GM12878 (cell line): ENCODE data around the gene SLC7A1. TPM values are rescaled to one million over a fixed set of nuclear protein-coding genes. Genes with fewer than 3 reads are reported as not detected.

ENCODE experiments used
- ATAC-seq: fragments of 200-7000 bp; cut with Tn5 transposase; 3 replicates; pipeline ENCODE4 v1.9.1; 2020; ENCODE audit warnings: mild to moderate bottlenecking, moderate library complexity
- BruUV-seq: library from RNA; stranded (reverse); fragments of 400-500 nt; replicated peaks from 2 replicates; lab custom pipeline; 2021; lab: Mats Ljungman, UMichigan
- CTCF ChIA-PET: fragments of 300-600 bp; sonication (Branson Sonifier 250); formaldehyde crosslinking; extraction: SDS; loops from one replicate; lab custom pipeline; 2021; ENCODE audit warnings: inconsistent platforms; lab: Yijun Ruan, JAX
- POLR2A ChIA-PET: fragments of 350-600 bp; formaldehyde crosslinking; extraction: SDS; loops from one replicate; lab custom pipeline; 2021; ENCODE audit warnings: inconsistent platforms; lab: Charles Lee
- RAD21 ChIA-PET: fragments of 300-600 bp; sonication (Branson Sonifier 250); formaldehyde crosslinking; loops from one replicate; lab custom pipeline; 2023; ENCODE audit warnings: antibody characterized with exemption; ENCODE audit not compliant: unreplicated experiment; lab: Charles Lee
- SMC1A ChIA-PET: fragments of 300-600 bp; sonication (Branson Sonifier 250); formaldehyde crosslinking; loops from one replicate; lab custom pipeline; 2023; ENCODE audit not compliant: unreplicated experiment, uncharacterized antibody; lab: Charles Lee
- DNase-seq: peaks from one replicate; pipeline ENCODE4 v3.0.0-alpha.2; 2011; ENCODE audit warnings: low read depth, low spot score
- FAIRE-seq: peaks from 3 replicates; lab custom pipeline; 2011; peaks lifted over from hg19 to GRCh38; lab: Jason Lieb, UNC
- H2AFZ ChIP-seq: 2 replicates; pipeline ENCODE4 v1.6.0; 2011; ENCODE audit warnings: low read depth, low read length, control low read depth; ENCODE audit not compliant: control insufficient read depth
- H3K27ac ChIP-seq: 2 replicates; pipeline ENCODE4 v1.5.1; 2011; ENCODE audit warnings: control low read depth; ENCODE audit not compliant: control insufficient read depth, insufficient read depth
- H3K27me3 ChIP-seq, 2 experiments: replicated peaks in 1 of 2; 2 replicates each; pipeline versions ENCODE4 v1.6.0 to v1.6.1; 2011; ENCODE audit warnings: low read length in 1 of 2; ENCODE audit not compliant: control insufficient read depth in 2 of 2, insufficient read depth in 2 of 2
- H3K36me3 ChIP-seq, 2 experiments: 2 replicates each; pipeline ENCODE4 v1.5.1; 2011; ENCODE audit warnings: low read length in 1 of 2; ENCODE audit not compliant: control insufficient read depth in 2 of 2, insufficient read depth in 2 of 2
- H3K4me1 ChIP-seq: 2 replicates; pipeline ENCODE4 v1.6.1; 2011; ENCODE audit warnings: mild to moderate bottlenecking, low read length, moderate library complexity, mixed read lengths; ENCODE audit not compliant: control insufficient read depth, insufficient read depth
- H3K4me2 ChIP-seq: 2 replicates; pipeline ENCODE4 v1.6.0; 2011; ENCODE audit warnings: control low read depth; ENCODE audit not compliant: control insufficient read depth, insufficient read depth
- H3K4me3 ChIP-seq: fragments of 200-600 bp; sonication (generic); 2 replicates; pipeline ENCODE4 v1.5.1; 2016
- H3K79me2 ChIP-seq: 2 replicates; pipeline ENCODE4 v1.6.0; 2011; ENCODE audit warnings: low read length; ENCODE audit not compliant: control insufficient read depth, insufficient read depth
- H3K9ac ChIP-seq: 2 replicates; pipeline ENCODE4 v1.8.0; 2011; ENCODE audit warnings: low read length, control low read depth, mixed read lengths; ENCODE audit not compliant: control insufficient read depth, insufficient read depth
- H3K9me3 ChIP-seq: replicated peaks from 3 replicates; pipeline ENCODE4 v1.5.1; 2011; ENCODE audit warnings: mild to moderate bottlenecking, low read length; ENCODE audit not compliant: control insufficient read depth, insufficient read depth
- H4K20me1 ChIP-seq: 2 replicates; pipeline ENCODE4 v1.6.0; 2011; ENCODE audit not compliant: control insufficient read depth, insufficient read depth
- WGBS: methylation state at CpG from one replicate; pipeline ENCODE4 v1.1.6; 2016; ENCODE audit warnings: low lambda C conversion rate; ENCODE audit not compliant: insufficient replicate concordance, insufficient coverage; ENCODE audit errors: missing lambda C conversion rate; 5-methylcytosine and 5-hydroxymethylcytosine counted together
- in situ Hi-C: fragments of 300-500 bp; cut with MboI; formaldehyde crosslinking; loops from 9 replicates; pipeline ENCODE4 v1.14.3; 2018; ENCODE audit warnings: mixed read lengths
- intact Hi-C: fragments of 100-400 bp; cut with micrococcal nuclease; formaldehyde crosslinking; loops from one replicate; pipeline ENCODE4 v1.14.2; 2022; ENCODE audit not compliant: unreplicated experiment
- polyA plus RNA-seq, 11 experiments: library from polyadenylated mRNA; depleted of rRNA in 4 of 11; unstranded in 6 of 11; stranded (reverse) in 5 of 11; fragments of >200 nt; fragmentation: Nextera tagmentation in 4 of 11; fragmentation: Illumina TruSeq in 1 of 11; extraction: Ambion mirVana in 4 of 11; extraction: Trizol in 1 of 11; gene quantifications; 1 replicate in 1 of 11; 2 replicates in 10 of 11; pipeline versions ENCODE4 v1.2.1 to v1.2.3, GENCODE V29; 2011 to 2016; ENCODE audit warnings: inconsistent platforms in 2 of 11, missing spikeins in 2 of 11, low read depth in 1 of 11
- total RNA-seq, 4 experiments: library from RNA; depleted of rRNA in 3 of 4; stranded (reverse); fragments of >200 nt in 3 of 4; fragmentation: Illumina TruSeq in 1 of 4; extraction: Trizol in 1 of 4; gene quantifications; 2 replicates each; pipeline versions ENCODE4 v1.2.1 to v1.2.3, GENCODE V29; 2013 to 2021
- TF ChIP-seq, protein P1 (sequence below): IDR thresholded peaks from 2 replicates; pipeline ENCODE4 v1.6.1; 2011; ENCODE audit warnings: borderline replicate concordance, low read depth, mild to moderate bottlenecking, moderate library complexity, low read length; ENCODE audit not compliant: insufficient read depth, poor library complexity, severe bottlenecking
- TF ChIP-seq, protein P2 (sequence below): IDR thresholded peaks from 2 replicates; pipeline ENCODE4 v1.6.1; 2011; ENCODE audit warnings: mild to moderate bottlenecking, low read depth, low read length, moderate library complexity; ENCODE audit not compliant: insufficient replicate concordance

The SLC7A1 gene
- total and polyA plus RNA-seq, 10 of the 15 experiments (the other 5 are each of a cell fraction or from before 2014, with no cell fraction given) = 6.4 to 91.7 (median 23.4) TPM

DNA sequence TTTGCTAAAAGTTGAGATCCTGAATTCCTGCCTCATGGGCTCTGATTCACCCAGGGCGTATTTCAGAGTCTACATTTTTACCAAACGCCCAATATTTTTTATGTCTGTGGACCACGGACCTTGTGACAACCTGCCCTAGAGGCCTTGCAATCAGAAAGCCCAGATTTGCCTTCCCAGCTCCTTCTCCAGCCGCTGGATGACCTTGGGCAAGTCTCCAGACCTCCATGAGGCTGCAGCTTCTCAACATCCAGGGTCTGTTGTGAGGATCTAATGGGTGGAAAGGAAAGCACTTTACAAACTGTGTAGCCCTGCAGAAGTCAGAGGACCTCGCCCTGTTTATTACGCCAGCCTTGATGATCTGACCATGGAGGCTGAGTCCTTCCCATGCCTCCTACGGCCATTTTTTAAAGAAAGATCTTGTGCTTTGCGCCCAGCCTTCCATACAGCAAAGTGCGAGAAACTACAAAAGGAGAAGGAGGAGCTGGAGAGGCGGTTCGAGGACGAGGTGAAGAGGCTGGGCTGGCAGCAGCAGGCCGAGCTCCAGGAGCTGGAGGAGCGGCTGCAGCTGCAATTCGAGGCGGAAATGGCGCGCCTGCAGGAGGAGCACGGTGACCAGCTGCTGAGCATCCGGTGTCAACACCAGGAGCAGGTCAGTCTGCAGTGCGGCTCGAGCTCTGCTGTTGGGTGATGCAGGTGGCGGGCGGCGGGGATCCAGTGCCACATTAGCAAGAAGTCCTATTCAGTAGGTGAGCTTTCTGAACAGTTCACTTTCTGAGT, 115.6 kb downstream of the SLC7A1 start (continued):
- TF ChIP-seq, protein P1, sequence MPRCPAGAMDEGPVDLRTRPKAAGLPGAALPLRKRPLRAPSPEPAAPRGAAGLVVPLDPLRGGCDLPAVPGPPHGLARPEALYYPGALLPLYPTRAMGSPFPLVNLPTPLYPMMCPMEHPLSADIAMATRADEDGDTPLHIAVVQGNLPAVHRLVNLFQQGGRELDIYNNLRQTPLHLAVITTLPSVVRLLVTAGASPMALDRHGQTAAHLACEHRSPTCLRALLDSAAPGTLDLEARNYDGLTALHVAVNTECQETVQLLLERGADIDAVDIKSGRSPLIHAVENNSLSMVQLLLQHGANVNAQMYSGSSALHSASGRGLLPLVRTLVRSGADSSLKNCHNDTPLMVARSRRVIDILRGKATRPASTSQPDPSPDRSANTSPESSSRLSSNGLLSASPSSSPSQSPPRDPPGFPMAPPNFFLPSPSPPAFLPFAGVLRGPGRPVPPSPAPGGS = no peak

DNA sequence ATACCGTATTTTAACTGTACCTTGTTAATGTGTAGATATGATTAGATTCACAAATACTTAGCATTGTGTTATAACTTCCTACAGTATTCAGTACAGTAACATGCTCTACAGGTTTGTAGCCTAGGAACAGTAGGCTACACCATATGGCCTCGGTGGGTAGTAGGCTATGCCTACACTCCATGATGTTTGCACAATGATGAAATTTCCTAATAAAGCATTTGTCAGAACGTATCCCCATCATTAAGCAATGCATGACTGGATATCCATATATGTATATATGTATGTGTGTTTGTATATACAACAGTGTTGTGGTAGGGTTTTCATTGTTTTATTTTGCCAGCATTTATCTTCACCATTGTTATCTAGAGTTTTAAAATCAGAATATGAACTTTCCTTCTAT, 119.4 kb downstream of the SLC7A1 start:
- Histone ChIP-seq H3K4me2 (no peak overlapping the region), H3K9me3 (no peaks in the 10 kb centered on the region), H2AFZ (no peak overlapping the region)
- SMC1A ChIA-PET = interaction anchor here (1.3 kb wide), 1 partner anchor 21 kb away, joined by 3 read pairs; no protein-coding TSS in a partner anchor
- TF ChIP-seq, protein P2, sequence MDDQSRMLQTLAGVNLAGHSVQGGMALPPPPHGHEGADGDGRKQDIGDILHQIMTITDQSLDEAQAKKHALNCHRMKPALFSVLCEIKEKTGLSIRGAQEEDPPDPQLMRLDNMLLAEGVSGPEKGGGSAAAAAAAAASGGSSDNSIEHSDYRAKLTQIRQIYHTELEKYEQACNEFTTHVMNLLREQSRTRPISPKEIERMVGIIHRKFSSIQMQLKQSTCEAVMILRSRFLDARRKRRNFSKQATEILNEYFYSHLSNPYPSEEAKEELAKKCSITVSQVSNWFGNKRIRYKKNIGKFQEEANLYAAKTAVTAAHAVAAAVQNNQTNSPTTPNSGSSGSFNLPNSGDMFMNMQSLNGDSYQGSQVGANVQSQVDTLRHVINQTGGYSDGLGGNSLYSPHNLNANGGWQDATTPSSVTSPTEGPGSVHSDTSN = no peak
- TF ChIP-seq, all 136 proteins: peak for 0
- no peaks in the 10 kb centered on the region for H3K79me2 ChIP-seq
- no peak overlapping the region for H3K9ac ChIP-seq
- H3K27me3 ChIP-seq = no peaks in the 10 kb centered on the region; a peak in 1 of 4 replicates
- in situ Hi-C loops (no loop called here), intact Hi-C loops (loop anchor here (10.0 kb wide), 1 partner anchor 229 kb away; no protein-coding TSS in a partner anchor)
- no TSS peak for BruUV-seq
- 12% methylated on average over 3 of the region's 3 CpGs for WGBS
- ChIA-PET RAD21 (no interaction called here), CTCF (interaction anchor here (1.0 to 5.6 kb wide), 3 partner anchors 21 to 284 kb away, joined by 3 to 42 read pairs (median 6); no protein-coding TSS in a partner anchor), POLR2A (no interaction called here)
- DNase-seq = no peak
- H3K4me3 ChIP-seq = no peak overlapping the region
- no peaks in the 10 kb centered on the region for H4K20me1 ChIP-seq
- no peak overlapping the region for H3K27ac ChIP-seq
- H3K4me1 ChIP-seq = no peaks in the 10 kb centered on the region
- no peak for ATAC-seq
- H3K36me3 ChIP-seq = no peaks in the 10 kb centered on the region
- no peak for FAIRE-seq
